HEK293T (cell line): ENCODE data around the gene CROCC.

Experiments
- CTCF ChIA-PET: fragments of 350-600 bp; formaldehyde crosslinking; extraction: SDS; loops from one replicate; lab custom pipeline; 2021; ENCODE audit warnings: antibody characterized with exemption, inconsistent platforms; lab: Yijun Ruan, JAX
- POLR2A ChIA-PET: fragments of 350-600 bp; formaldehyde crosslinking; extraction: SDS; loops from one replicate; lab custom pipeline; 2020; ENCODE audit warnings: antibody characterized with exemption, inconsistent platforms; lab: Yijun Ruan, JAX
- DNase-seq: peaks from one replicate; pipeline ENCODE4 v3.0.0; 2012; ENCODE audit warnings: mixed read lengths; ENCODE audit errors: extremely low spot score
- ARNT ChIP-seq: fragments of 450-650 bp; IDR thresholded peaks from 2 replicates; pipeline ENCODE4 v1.6.1; 2017; ENCODE audit warnings: mild to moderate bottlenecking
- BHLHE40 ChIP-seq: fragments of 450-650 bp; IDR thresholded peaks from 2 replicates; pipeline ENCODE4 v1.6.1; 2016; ENCODE audit warnings: mild to moderate bottlenecking, moderate library complexity, borderline replicate concordance
- CTBP1 ChIP-seq: fragments of 450-650 bp; IDR thresholded peaks from 2 replicates; pipeline ENCODE4 v1.6.1; 2016; ENCODE audit warnings: borderline replicate concordance
- ELF4 ChIP-seq: fragments of 450-650 bp; IDR thresholded peaks from 2 replicates; pipeline ENCODE4 v1.6.1; 2017; ENCODE audit warnings: antibody characterized with exemption
- FOXA1 ChIP-seq: fragments of 450-650 bp; IDR thresholded peaks from 2 replicates; pipeline ENCODE4 v1.6.1; 2016; ENCODE audit warnings: mild to moderate bottlenecking
- FOXK2 ChIP-seq: fragments of 450-650 bp; IDR thresholded peaks from 2 replicates; pipeline ENCODE4 v1.6.1; 2016; ENCODE audit warnings: mild to moderate bottlenecking
- FOXM1 ChIP-seq: fragments of 450-650 bp; IDR thresholded peaks from 2 replicates; pipeline ENCODE4 v1.6.1; 2017; ENCODE audit warnings: mild to moderate bottlenecking, borderline replicate concordance
- HDGF ChIP-seq: fragments of 450-650 bp; IDR thresholded peaks from 2 replicates; pipeline ENCODE4 v1.6.1; 2017; ENCODE audit warnings: antibody characterized with exemption, borderline replicate concordance
- L3MBTL2 ChIP-seq: fragments of 450-650 bp; conservative IDR thresholded peaks from 2 replicates; pipeline ENCODE4 v1.6.1; 2016; ENCODE audit warnings: mild to moderate bottlenecking
- LEF1 ChIP-seq: fragments of 450-650 bp; IDR thresholded peaks from 2 replicates; pipeline ENCODE4 v1.6.1; 2017; ENCODE audit warnings: mild to moderate bottlenecking, borderline replicate concordance
- NFRKB ChIP-seq: fragments of 450-650 bp; IDR thresholded peaks from 2 replicates; pipeline ENCODE4 v1.6.1; 2016; ENCODE audit warnings: mild to moderate bottlenecking, moderate library complexity
- SP1 ChIP-seq: fragments of 450-650 bp; IDR thresholded peaks from 2 replicates; pipeline ENCODE4 v1.6.1; 2017
- SUZ12 ChIP-seq: fragments of 450-650 bp; IDR thresholded peaks from 2 replicates; pipeline ENCODE4 v1.6.1; 2016; ENCODE audit warnings: mild to moderate bottlenecking
- TARDBP ChIP-seq: fragments of 450-650 bp; IDR thresholded peaks from 2 replicates; pipeline ENCODE4 v1.6.1; 2016
- ZNF384 ChIP-seq: fragments of 450-650 bp; IDR thresholded peaks from 2 replicates; pipeline ENCODE4 v1.6.1; 2016
- TF ChIP-seq, protein P1 (sequence below): fragments of 450-650 bp; IDR thresholded peaks from 2 replicates; pipeline ENCODE4 v1.6.1; 2016

The CROCC gene

DNA sequence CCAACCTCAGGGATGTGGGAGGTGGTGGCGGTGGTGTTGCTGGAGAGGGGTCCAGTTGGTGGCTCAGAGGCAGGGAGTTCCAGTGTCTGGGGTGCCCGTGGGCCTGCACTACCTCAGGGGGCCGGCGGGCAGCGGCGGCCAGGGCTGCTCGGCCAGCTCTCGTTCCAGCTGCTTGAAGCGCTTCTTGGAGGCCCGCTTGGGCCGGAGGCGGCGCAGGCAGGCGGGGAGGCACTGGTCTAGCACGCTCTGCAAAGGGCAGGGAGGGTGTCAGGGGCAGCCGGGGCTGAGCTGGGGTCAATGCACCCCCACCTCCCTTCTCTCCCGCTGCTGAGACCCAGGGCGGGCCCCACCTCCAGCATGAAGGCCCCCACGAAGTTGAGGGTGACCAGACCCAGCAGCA, 64.4 kb downstream of the CROCC start:
- CTCF ChIA-PET: no interaction called here
- POLR2A ChIA-PET: no interaction called here
- DNase-seq: no peak
- TF ChIP-seq CTBP1: no peak

DNA sequence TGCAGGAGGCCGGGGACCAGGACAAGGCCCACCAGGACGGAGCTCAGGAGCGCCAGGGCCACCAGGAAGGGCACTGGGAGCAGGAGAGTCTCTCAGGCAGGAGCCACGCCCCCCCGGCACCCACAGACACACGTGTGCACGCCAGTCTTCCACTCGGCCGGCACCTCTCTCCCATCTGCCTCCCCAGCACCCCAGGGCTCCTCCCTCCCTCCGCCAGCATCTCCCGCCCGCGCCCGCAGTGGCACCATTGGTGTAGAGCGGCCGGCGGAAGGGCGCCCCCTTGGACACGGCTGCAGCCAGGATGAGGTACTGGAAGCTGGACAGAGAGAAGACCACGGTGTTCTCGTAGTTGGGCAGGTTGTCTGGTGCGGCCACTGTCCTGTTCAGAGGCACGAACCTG, 64.8 kb downstream of the CROCC start:
- ChIA-PET POLR2A (no interaction called here), CTCF (interaction anchor here (1.5 kb wide), 1 partner anchor 24 kb away, joined by 4 read pairs; no protein-coding TSS in a partner anchor)
- no peak for DNase-seq
- TF ChIP-seq TARDBP (no peak), FOXK2 (no peak), L3MBTL2 (no peak)

DNA sequence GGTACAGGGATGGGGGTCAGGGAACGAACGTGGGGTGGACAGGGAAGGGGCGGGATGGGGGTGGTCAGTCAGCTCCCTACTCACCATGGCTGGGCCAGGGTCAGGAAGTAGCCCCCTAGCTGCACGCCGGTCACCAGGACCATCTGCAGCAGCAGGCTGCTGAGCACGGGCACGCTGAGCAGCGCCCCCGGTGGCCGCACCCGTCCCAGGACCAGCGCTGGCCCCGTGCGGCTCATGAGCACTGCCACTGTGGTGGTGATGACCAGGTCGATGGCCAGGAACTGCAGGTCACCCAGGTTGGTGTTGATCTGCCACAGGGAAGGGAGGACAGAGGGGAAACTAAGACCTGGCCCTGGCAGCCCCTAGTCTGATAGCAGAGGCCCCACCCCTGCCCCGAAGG, 65.2 kb downstream of the CROCC start:
- DNase-seq: peak; percentile 67
- TF ChIP-seq ZNF384 (no peak), TARDBP (no peak), SUZ12 (no peak), ARNT (no peak), CTBP1 (no peak), SP1 (no peak), FOXM1 (no peak), FOXK2 (no peak), L3MBTL2 (no peak), NFRKB (no peak), LEF1 (no peak), FOXA1 (no peak), HDGF (no peak), BHLHE40 (no peak), ELF4 (no peak)
- TF ChIP-seq, protein P1, sequence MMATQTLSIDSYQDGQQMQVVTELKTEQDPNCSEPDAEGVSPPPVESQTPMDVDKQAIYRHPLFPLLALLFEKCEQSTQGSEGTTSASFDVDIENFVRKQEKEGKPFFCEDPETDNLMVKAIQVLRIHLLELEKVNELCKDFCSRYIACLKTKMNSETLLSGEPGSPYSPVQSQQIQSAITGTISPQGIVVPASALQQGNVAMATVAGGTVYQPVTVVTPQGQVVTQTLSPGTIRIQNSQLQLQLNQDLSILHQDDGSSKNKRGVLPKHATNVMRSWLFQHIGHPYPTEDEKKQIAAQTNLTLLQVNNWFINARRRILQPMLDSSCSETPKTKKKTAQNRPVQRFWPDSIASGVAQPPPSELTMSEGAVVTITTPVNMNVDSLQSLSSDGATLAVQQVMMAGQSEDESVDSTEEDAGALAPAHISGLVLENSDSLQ: no peak
- ChIA-PET CTCF (interaction anchor here (1.0 to 1.5 kb wide), 3 partner anchors 14 to 24 kb away, joined by 3 to 4 read pairs (median 4); no protein-coding TSS in a partner anchor), POLR2A (no interaction called here)

DNA sequence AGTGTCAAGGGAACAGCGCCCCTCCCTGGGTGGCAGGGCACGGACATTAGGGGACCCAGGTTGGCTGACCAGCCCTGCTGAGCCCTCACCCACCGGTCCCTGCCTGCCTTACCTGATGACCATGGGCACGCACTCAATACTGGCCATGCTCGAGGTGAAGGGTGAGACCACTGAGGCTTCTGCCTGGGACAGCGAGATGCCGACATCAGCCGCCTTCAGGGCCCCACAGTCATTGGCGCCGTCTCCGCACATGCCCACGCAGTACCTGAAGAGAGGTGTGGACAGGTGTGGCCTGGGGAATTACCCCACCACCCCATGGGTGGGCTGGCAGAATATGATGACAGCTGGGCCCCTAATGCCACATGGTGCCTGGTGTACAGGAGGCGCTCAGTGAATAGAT, 66.5 kb downstream of the CROCC start:
- ChIA-PET CTCF (interaction anchor here (0.9 to 1.0 kb wide), 2 partner anchors 18 to 21 kb away, joined by 3 to 4 read pairs; no protein-coding TSS in a partner anchor), POLR2A (interaction anchor here (0.7 kb wide), 1 partner anchor 12 kb away, joined by 5 read pairs; no protein-coding TSS in a partner anchor)
- no peak for TF ChIP-seq TARDBP
- TF ChIP-seq FOXK2: no peak
- no peak for TF ChIP-seq HDGF
- no peak for TF ChIP-seq NFRKB
- TF ChIP-seq ELF4: no peak
- TF ChIP-seq, protein P1: no peak
- TF ChIP-seq ARNT: no peak
- no peak for TF ChIP-seq SP1
- TF ChIP-seq SUZ12: no peak
- TF ChIP-seq L3MBTL2: no peak
- no peak for TF ChIP-seq LEF1
- no peak for TF ChIP-seq CTBP1
- no peak for TF ChIP-seq ZNF384
- TF ChIP-seq BHLHE40: no peak
- no peak for TF ChIP-seq FOXA1
- TF ChIP-seq FOXM1: no peak
- no peak for DNase-seq

DNA sequence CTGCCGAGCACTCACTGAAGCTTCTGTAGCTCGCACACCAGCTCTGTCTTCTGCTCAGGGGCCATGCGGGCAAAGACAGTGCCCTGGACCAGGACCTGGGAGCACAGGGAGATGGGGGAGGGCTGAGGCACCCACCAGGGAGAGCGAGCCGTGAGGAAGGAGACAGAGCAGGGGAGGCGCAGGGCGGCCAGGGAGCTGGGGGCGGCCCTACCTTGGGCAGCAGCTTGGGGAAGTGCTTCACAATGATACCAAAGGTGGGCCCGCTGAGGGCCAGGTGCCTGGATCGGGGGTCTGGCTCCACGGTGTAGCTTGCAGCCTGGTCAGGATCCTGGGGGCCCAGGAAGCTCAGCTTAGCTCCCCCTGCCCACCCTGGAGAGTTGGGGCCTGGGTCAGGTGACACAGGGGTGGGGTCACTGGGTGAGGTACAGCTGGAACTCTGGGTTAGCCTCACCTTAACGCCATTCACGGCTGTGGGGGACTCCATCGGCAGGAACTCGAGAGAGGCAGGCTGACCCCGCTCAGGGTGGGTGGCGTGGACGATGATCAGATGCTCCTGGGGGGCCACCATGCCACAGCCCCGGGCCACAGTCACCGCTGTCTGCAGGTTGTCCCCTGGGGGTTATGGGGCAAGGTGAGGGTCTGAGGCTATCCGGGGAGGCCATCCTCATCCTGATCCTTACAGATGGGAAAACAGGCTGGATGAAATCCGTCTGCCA, 68.1 kb downstream of the CROCC start:
- no peak for TF ChIP-seq FOXK2
- no peak for TF ChIP-seq NFRKB
- TF ChIP-seq TARDBP: no peak
- TF ChIP-seq ZNF384: no peak
- TF ChIP-seq, protein P1: no peak
- no peak for TF ChIP-seq HDGF
- TF ChIP-seq BHLHE40: no peak
- TF ChIP-seq L3MBTL2: no peak
- TF ChIP-seq SP1: no peak
- no peak for TF ChIP-seq ELF4
- no peak for TF ChIP-seq FOXA1
- TF ChIP-seq FOXM1: no peak
- no peak for TF ChIP-seq CTBP1
- no peak for TF ChIP-seq SUZ12
- CTCF ChIA-PET: interaction anchor here (0.9 to 1.3 kb wide), 2 partner anchors 29 to 346 kb away, joined by 3 read pairs; no protein-coding TSS in a partner anchor
- POLR2A ChIA-PET: interaction anchor here (0.6 kb wide), 1 partner anchor 14 kb away, joined by 4 read pairs; no protein-coding TSS in a partner anchor
- DNase-seq: no peak

- ChIA-PET CTCF (no interaction called here), POLR2A (no interaction called here)
- no peak for TF ChIP-seq ELF4
- TF ChIP-seq TARDBP: no peak
- TF ChIP-seq CTBP1: no peak
- no peak for TF ChIP-seq BHLHE40
- no peak for TF ChIP-seq L3MBTL2
- no peak for DNase-seq
Measured at GRCh38 chr1:16991571-16991970, 69.8 kb downstream of the CROCC start.
